Retinal pigment epithelial cell (primary cell): Measurements from ENCODE around the gene MBOAT2.

Source experiments
- DNase-seq: peaks from one replicate; pipeline ENCODE4 v3.0.0-alpha.2; 2010; ENCODE audit warnings: low read depth
- H3K4me3 ChIP-seq: 2 replicates; pipeline ENCODE4 v1.5.1; 2011; ENCODE audit warnings: mild to moderate bottlenecking, low read length, control low read depth, moderate library complexity
- TF ChIP-seq, protein P1 (sequence below): conservative IDR thresholded peaks from 2 replicates; pipeline ENCODE4 v1.5.1; 2011; ENCODE audit warnings: low read depth, low read length, control low read depth, inconsistent platforms

MBOAT2 gene

DNA sequence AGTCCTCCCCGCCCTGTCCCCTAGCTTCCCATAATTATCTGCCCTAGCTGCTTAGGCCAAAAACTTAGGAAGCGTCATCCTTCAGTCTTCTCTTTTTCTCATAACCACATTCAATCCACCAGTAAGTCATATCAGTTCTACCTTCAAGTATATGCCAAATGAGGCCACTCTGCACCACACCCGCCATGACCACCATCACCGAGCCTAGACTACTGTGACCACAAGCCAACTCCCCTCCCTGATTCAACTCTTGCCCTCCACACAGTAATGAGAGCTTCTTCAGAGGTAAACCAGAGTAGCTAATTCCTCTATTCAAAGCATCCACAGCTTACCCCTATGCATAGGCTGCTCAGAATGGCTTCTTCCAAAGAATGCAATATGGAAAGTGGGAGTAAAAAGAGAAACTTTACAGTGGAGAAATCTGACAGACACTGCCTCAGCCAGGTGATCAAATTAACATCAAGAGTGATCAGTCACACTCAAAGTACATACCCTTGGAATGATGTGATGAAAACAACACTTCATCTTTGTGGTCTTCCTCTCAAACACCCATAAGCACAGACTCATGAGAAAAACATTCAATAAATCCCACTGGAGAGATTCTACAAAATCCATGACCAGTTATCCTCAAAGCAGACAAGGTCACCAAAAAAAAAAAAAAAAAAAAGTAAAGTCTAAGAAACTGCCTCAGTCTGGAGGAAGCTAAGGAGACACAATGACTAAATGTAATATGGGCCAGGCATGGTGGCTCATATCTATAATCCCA lies 17.7 kb downstream of the MBOAT2 start:
- DNase-seq: no peak
- TF ChIP-seq, protein P1, sequence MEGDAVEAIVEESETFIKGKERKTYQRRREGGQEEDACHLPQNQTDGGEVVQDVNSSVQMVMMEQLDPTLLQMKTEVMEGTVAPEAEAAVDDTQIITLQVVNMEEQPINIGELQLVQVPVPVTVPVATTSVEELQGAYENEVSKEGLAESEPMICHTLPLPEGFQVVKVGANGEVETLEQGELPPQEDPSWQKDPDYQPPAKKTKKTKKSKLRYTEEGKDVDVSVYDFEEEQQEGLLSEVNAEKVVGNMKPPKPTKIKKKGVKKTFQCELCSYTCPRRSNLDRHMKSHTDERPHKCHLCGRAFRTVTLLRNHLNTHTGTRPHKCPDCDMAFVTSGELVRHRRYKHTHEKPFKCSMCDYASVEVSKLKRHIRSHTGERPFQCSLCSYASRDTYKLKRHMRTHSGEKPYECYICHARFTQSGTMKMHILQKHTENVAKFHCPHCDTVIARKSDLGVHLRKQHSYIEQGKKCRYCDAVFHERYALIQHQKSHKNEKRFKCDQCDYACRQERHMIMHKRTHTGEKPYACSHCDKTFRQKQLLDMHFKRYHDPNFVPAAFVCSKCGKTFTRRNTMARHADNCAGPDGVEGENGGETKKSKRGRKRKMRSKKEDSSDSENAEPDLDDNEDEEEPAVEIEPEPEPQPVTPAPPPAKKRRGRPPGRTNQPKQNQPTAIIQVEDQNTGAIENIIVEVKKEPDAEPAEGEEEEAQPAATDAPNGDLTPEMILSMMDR: no peak
- H3K4me3 ChIP-seq: no peak overlapping the region

DNA sequence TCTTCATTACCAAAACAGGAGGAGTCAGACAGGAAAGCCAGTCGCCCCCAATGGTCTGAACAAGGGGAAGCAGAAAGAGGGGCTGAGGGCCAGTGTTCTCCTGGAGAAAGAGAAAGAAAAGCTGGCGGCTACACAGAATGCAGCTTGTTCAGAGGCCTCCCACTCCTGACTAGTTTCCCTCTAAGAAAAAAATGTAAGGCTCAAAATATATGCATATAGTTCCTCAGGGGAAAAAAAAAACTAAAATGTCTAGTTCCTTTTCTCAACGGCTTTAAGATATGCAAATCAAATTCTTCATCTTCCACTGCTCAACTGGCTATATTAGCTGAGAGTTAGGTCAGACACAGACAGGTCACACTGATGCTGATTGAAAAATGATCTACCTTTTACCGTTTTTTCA lies 18.6 kb downstream of the MBOAT2 start:
- TF ChIP-seq, protein P1: no peak
- DNase-seq: no peak

DNA sequence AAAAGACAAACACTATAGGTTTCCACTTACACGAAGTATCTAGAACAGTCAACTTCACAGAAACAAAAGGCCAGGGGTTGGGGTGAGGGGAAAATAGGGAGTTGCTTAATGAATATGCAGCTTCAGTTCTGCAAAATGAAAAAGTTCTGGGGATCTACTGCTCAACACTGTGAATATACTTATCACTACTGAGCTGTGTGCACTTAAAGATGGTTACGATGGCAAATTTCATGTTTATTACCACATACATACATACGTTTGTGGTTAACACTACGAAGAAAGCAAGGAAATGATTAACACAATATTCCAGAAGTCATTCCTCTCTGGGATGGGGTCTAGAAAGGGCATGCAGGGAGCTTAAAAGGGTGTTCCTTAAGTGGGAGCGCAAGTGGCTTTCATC lies 19.3 kb downstream of the MBOAT2 start:
- no peak overlapping the region for H3K4me3 ChIP-seq
- TF ChIP-seq, protein P1: no peak
- DNase-seq: no peak

More for the DNA sequence above, 18.6 kb downstream of the MBOAT2 start:
- H3K4me3 ChIP-seq: no peak overlapping the region

DNA sequence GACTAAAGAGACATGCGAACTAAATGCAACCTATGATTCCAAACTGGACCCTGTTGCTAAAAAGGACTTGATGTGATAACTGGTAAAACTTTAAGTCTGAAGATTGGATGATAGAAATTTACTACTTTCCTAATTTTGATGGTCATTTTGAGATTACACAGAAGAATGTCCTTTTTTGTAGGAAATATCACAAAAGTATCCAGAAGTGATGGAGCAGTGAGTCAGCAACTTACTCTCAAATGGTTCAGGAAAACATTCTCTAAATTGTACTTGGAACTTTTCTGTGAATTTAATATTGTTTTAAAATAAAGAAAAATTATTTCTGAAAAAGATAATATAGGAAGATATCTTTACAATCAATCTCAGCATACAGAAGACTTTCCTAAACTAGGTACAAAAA lies 19.9 kb downstream of the MBOAT2 start:
- H3K4me3 ChIP-seq: no peak overlapping the region
- no peak for DNase-seq
- TF ChIP-seq, protein P1: no peak

DNA sequence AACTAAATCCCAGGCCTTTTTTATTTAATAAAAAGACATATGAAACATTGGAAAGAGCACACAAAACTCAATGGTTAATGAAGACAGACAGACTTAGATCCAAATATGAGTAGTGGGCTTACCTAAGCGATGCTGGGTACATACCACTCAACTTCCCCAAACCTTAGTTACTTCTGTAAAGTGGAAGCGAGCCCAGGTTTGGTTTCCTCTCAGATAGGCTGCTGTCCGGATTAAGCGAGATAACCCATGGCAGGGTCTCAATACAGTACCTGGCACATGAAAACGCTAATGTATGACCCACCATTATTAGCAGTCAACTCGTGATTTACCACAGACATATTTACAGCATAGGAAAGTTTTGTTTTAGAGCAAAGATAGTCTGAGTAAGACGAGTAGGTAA lies 21.6 kb downstream of the MBOAT2 start:
- TF ChIP-seq, protein P1: no peak
- DNase-seq: no peak
- no peak overlapping the region for H3K4me3 ChIP-seq

DNA sequence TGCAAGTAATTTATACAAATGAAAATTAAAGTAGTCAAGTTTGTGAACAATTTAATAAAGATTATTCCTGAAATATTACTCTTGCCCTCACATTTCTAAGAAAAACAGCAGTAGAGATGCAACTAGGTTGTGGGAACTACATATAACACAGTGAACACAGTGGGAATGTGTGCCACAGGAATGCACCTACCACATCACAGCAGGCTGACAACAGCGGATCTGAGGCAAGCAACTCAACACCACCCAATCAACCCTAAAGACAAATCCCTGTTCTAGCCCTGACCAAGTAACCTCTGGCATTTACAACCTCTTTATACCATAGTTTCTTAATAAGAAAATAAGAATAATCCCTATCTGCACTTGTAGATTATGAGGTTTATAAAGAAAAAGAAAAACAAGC lies 23.4 kb downstream of the MBOAT2 start:
- TF ChIP-seq, protein P1: no peak
- no peak overlapping the region for H3K4me3 ChIP-seq
- DNase-seq: no peak

DNA sequence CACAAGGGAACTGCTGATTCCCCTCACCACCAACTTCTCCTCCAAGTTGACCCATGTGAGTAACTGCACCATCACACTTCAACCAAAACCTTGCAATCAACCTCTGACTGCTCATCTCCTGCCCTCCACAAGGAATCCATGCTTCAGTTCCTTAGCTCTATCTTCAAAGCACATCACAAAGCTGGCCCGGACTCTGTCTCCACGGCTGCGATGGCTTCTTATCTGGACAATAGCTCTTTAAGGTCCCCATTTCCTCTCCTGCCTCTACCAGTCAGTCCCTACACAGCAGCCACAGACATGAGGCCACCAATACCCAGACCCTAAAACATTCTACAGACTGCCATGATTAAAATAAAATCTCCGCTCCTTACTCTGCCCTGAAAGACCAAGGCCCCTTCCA lies 25.7 kb downstream of the MBOAT2 start:
- no peak overlapping the region for H3K4me3 ChIP-seq
- DNase-seq: no peak
- TF ChIP-seq, protein P1: no peak
